ENCODE measurements around the gene ARL5B.

DNA sequence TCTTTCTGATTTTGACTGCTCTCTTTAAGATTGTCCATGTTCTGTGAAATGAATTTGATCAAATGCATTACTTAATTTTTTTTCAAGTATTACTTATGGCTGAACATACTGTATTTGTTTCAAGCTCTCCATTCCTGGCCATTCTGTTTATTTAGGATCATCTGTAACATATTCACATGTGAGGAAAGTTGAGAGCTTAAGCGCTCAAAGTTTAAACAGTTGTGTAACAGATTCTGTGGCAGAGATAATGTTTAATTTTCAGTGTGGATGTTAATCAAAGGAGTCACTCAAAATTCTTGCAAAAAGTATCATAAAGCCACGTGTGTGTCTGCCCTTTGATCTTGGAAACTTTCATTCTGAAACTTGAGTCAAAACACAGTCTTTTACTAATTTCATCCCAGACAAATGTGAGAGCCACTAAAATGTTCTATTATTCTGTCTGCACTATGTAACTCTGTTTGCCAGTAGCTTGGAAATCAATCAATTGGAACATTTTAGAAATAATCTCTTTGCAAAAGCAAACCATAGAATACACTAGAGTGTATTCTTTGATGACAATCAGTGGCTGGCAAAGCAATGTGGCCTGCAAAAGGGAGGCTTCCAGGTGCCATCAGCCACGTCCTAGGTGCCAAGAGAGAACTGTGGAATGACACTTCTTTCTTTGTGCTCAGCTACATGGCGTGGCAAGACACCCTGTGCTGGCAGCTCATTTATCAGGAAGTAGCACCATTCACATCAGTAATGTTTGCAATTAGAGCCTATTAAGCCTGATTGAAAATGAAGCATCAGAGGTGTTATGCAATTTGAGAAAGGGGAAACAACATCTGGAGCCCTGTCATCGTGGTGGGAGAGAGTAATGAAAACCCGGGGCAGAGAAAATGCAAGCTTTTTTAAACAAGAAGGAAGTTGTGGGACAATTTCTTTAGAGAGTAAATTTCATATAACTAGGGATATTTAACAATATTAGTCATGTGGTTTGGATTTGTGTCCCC, 40.9 kb downstream of the ARL5B start:
- TF ChIP-seq, protein P1, sequence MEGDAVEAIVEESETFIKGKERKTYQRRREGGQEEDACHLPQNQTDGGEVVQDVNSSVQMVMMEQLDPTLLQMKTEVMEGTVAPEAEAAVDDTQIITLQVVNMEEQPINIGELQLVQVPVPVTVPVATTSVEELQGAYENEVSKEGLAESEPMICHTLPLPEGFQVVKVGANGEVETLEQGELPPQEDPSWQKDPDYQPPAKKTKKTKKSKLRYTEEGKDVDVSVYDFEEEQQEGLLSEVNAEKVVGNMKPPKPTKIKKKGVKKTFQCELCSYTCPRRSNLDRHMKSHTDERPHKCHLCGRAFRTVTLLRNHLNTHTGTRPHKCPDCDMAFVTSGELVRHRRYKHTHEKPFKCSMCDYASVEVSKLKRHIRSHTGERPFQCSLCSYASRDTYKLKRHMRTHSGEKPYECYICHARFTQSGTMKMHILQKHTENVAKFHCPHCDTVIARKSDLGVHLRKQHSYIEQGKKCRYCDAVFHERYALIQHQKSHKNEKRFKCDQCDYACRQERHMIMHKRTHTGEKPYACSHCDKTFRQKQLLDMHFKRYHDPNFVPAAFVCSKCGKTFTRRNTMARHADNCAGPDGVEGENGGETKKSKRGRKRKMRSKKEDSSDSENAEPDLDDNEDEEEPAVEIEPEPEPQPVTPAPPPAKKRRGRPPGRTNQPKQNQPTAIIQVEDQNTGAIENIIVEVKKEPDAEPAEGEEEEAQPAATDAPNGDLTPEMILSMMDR (IDR thresholded peaks at IDR 0.05), result no peak
- TF ChIP-seq POLR2A (IDR thresholded peaks at IDR 0.05), result no peak
